Fibroblast of the aortic adventitia (primary cell): ENCODE results near the gene NELFA. TPM values are rescaled to one million over a fixed set of nuclear protein-coding genes. Genes with fewer than 3 reads are reported as not detected.
A peak's percentile ranks its signal among the peaks of the same experiment; 100 is the strongest.

Source experiments
- DNase-seq: peaks from one replicate; pipeline ENCODE4 v3.0.0-alpha.2; 2010; ENCODE audit warnings: low read depth
- H3K4me3 ChIP-seq: 2 replicates; pipeline ENCODE4 v1.5.1; 2011; ENCODE audit warnings: low read depth, mild to moderate bottlenecking, control low read depth, low read length, moderate library complexity
- CTCF ChIP-seq: IDR thresholded peaks from 2 replicates; pipeline ENCODE4 v1.5.1; 2011; ENCODE audit warnings: mild to moderate bottlenecking, low read length, control low read depth, inconsistent platforms; ENCODE audit not compliant: insufficient read depth
- total RNA-seq: library from RNA; depleted of rRNA; stranded (reverse); fragments of >200 nt; gene quantifications from 2 replicates; pipeline ENCODE4 v1.2.3, GENCODE V29; 2012; ENCODE audit warnings: low replicate concordance

The NELFA gene
- total RNA-seq, 1 donor, result 14.8 TPM

GRCh38 chr4:1983846-1984405 lies 24.8 kb downstream of the NELFA start:
- H3K4me3 ChIP-seq, result no peak overlapping the region
- TF ChIP-seq CTCF, result no peak
- DNase-seq, result peak; percentile 19

- no peak for DNase-seq
- no peak overlapping the region for H3K4me3 ChIP-seq
- TF ChIP-seq CTCF, result no peak
Measured at GRCh38 chr4:1983053-1983845, 25.5 kb downstream of the NELFA start.

- no peak overlapping the region for H3K4me3 ChIP-seq
- TF ChIP-seq CTCF, result no peak
- no peak for DNase-seq
Measured at GRCh38 chr4:1982124-1983052, 26.4 kb downstream of the NELFA start.

GRCh38 chr4:1981251-1982058 lies 27.3 kb downstream of the NELFA start:
- no peak for TF ChIP-seq CTCF
- no peak for DNase-seq
- no peak overlapping the region for H3K4me3 ChIP-seq

- no peak for DNase-seq
- TF ChIP-seq CTCF, result no peak
- no peak overlapping the region for H3K4me3 ChIP-seq
Measured at GRCh38 chr4:1980561-1981041, 28.2 kb downstream of the NELFA start.

GRCh38 chr4:1979477-1980196 lies 29.1 kb downstream of the NELFA start:
- no peak overlapping the region for H3K4me3 ChIP-seq
- no peak for DNase-seq
- TF ChIP-seq CTCF, result no peak
